T-helper 17 cell (primary cell): ENCODE results near the gene PRKG1. TPM values are rescaled to one million over a fixed set of nuclear protein-coding genes. Genes with fewer than 3 reads are reported as not detected.

Experiments
- ATAC-seq: fragments of 150-1000 bp; cut with Tn5 transposase; 2 replicates; pipeline ENCODE4 v1.10.0; 2021; ENCODE audit warnings: mild to moderate bottlenecking, moderate library complexity
- DNase-seq, 3 donors: peaks; one replicate each; pipeline versions ENCODE4 v3.0.0 to v3.0.0-alpha.2; 2020 to 2021
- H3K9me3 ChIP-seq: one replicate; pipeline ENCODE4 v1.7.0; 2013; ENCODE audit warnings: low read length, mild to moderate bottlenecking; ENCODE audit not compliant: control insufficient read depth, poor library complexity, severe bottlenecking
- H3K27ac Mint-ChIP-seq: one replicate; pipeline ENCODE4 v1.8.0; 2022; ENCODE audit warnings: mild to moderate bottlenecking, moderate library complexity, mixed read lengths
- H3K27me3 Mint-ChIP-seq: one replicate; pipeline ENCODE4 v1.8.0; 2022; ENCODE audit warnings: mixed read lengths
- H3K36me3 Mint-ChIP-seq: one replicate; pipeline ENCODE4 v1.8.0; 2022; ENCODE audit warnings: low read depth, mixed read lengths
- H3K4me1 Mint-ChIP-seq: one replicate; pipeline ENCODE4 v1.8.0; 2022; ENCODE audit warnings: mild to moderate bottlenecking, mixed read lengths
- H3K4me3 Mint-ChIP-seq: one replicate; pipeline ENCODE4 v1.8.0; 2022; ENCODE audit warnings: mild to moderate bottlenecking, moderate library complexity, mixed read lengths
- total RNA-seq, 4 donors: library from RNA in 2 of 4; stranded (reverse) in 2 of 4; gene quantifications; one replicate each; pipeline ENCODE4 v1.2.3 and lab custom pipeline; 2022 to 2026

The PRKG1 gene
- total RNA-seq, 2 donors from 2014 or later, result 0.27 to 4.1 TPM

DNA sequence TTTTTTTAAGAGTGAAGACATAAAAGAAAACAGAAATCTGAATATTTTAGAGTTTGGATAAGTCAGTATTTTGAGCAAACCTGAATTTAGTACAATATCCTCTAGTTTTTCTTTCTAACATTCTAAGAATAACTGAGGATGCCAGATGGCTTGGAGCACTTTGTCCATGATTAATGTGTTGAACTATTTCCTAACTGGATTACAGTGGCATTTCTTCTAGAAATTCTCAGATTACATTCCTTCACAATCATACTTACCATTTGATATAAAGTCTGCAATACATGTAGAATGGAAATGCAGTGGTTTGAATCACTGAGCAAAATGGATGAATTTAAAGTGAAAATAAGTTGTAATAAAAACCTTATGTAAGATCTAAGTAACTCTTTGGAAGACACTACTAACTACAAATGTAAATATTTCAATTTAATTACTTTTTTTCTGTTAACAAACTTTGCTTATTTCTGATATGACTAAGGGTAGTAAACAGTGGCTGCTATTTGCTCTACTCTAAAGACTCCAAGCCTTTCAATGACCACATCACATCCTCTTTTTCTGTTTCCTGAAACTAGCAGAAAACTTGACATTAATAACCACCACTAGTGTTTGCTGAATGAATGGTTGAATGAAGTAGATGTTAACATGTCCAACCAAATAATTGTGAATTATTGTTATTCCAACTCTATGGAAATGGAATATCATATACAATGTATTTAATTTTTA lies 102.8 kb downstream of the PRKG1 start:
- Mint-ChIP-seq H3K27ac (no peak overlapping the region), H3K4me3 (no peak overlapping the region), H3K4me1 (no peaks in the 10 kb centered on the region), H3K36me3 (no peaks in the 10 kb centered on the region), H3K27me3 (no peaks in the 10 kb centered on the region)
- ATAC-seq (no peak), DNase-seq (no peak)
- no peaks in the 10 kb centered on the region for H3K9me3 ChIP-seq

DNA sequence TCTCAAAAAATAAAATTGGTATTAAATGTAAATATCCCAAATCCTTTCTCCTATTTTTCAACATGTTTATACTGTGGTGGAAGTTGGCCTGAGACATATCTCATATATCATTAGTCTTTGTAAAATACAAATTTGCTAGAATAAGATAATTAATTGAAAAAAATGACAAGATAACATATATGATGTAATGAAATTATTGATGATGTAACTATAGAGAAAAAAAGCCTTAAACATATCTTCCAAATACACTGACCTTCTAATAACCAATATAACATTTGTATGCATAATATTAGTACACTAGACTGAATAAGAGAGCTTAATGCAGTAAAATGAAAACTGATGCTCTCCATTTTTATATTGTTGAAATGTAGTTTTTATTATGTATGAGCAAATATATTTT lies 104.3 kb downstream of the PRKG1 start:
- H3K4me3 Mint-ChIP-seq, result no peak overlapping the region
- no peak for ATAC-seq
- no peaks in the 10 kb centered on the region for H3K27me3 Mint-ChIP-seq
- no peaks in the 10 kb centered on the region for H3K9me3 ChIP-seq
- no peaks in the 10 kb centered on the region for H3K4me1 Mint-ChIP-seq
- no peak overlapping the region for H3K27ac Mint-ChIP-seq
- DNase-seq, result no peak
- H3K36me3 Mint-ChIP-seq, result no peaks in the 10 kb centered on the region

DNA sequence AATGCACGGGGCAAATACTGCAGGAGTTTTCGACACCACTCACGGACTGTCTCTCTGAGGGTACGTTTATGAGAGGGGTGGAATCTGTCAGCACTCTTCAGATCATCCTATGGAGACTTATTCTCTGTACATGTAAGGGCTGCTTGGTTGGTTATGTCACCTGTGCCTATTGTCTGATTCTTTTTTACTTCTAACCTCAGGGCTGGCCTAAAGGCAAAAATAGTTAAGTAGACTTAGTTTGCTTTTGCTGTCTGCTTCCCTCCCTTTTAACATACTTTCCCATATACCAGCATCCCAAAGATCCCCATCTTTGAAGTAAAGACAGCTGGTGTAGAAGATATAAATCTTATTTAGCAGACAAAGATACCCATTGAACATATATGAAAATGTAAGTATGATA lies 105.9 kb downstream of the PRKG1 start:
- H3K36me3 Mint-ChIP-seq, result no peaks in the 10 kb centered on the region
- no peak overlapping the region for H3K27ac Mint-ChIP-seq
- H3K27me3 Mint-ChIP-seq, result no peaks in the 10 kb centered on the region
- no peaks in the 10 kb centered on the region for H3K9me3 ChIP-seq
- no peak for ATAC-seq
- H3K4me3 Mint-ChIP-seq, result no peak overlapping the region
- DNase-seq, result no peak
- no peaks in the 10 kb centered on the region for H3K4me1 Mint-ChIP-seq

DNA sequence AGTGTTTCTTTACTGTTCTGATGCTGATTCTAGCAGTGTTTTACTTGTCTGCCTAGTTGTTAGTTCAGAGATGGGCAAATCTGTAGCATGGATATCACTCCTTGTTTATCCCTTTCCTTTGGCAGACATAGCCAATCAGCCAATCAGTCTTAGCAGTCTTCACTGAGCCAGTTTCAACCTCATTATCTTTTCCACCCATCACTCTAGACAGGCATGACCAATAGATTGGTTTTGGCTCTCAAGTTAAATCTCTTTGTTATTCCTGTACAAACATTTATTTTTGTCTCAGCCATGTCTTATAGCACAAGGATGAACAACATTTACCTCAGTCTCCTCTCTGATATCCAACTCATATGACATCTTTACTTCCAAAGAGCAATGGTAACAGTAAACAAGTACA lies 109.5 kb downstream of the PRKG1 start:
- no peak for DNase-seq
- no peak overlapping the region for H3K4me3 Mint-ChIP-seq
- H3K36me3 Mint-ChIP-seq, result no peaks in the 10 kb centered on the region
- no peak for ATAC-seq
- H3K9me3 ChIP-seq, result no peaks in the 10 kb centered on the region
- H3K27me3 Mint-ChIP-seq, result no peaks in the 10 kb centered on the region
- no peaks in the 10 kb centered on the region for H3K4me1 Mint-ChIP-seq
- no peak overlapping the region for H3K27ac Mint-ChIP-seq

DNA sequence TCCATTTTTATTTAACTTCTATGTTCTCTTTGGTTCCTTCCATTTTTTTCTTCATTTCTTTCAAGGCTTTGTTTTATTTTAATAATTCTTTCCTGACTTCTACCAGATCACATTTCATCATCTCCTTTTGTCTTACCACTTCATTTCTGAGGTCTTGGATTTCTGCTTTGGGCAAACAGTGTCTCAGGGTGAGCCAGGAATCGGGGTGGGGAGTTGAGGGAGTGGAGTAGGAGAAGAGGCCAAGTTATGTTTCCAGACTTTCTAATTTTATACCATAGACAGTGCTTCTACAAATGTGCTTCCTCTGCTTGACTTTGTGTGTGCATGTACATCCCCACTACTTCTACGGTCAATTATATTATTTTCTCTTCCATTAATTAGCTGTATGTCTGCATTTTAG lies 112.1 kb downstream of the PRKG1 start:
- DNase-seq, result no peak
- H3K9me3 ChIP-seq, result no peaks in the 10 kb centered on the region
- H3K27me3 Mint-ChIP-seq, result no peaks in the 10 kb centered on the region
- H3K27ac Mint-ChIP-seq, result no peak overlapping the region
- no peaks in the 10 kb centered on the region for H3K36me3 Mint-ChIP-seq
- ATAC-seq, result no peak
- no peaks in the 10 kb centered on the region for H3K4me1 Mint-ChIP-seq
- no peak overlapping the region for H3K4me3 Mint-ChIP-seq

DNA sequence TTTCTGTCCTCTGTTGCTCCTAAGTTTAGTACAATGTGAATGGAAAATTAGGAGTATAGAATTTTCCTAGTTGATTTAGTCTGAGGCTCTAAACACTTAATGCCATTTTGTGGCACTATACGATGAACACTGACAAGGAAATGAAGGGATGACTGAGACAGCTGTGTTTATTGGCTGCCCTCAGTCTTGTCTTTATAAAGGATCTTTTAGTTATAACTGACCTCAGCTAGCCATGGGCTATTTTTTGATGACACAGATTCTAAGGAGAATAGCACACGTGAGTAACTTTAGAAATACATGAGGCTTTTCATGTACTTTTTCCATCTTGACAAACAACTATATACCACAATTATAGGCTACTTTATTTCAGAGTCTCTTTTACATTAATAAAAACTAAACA lies 113.7 kb downstream of the PRKG1 start:
- H3K4me3 Mint-ChIP-seq, result no peak overlapping the region
- H3K27ac Mint-ChIP-seq, result no peak overlapping the region
- H3K4me1 Mint-ChIP-seq, result no peaks in the 10 kb centered on the region
- DNase-seq, result no peak
- no peaks in the 10 kb centered on the region for H3K36me3 Mint-ChIP-seq
- H3K27me3 Mint-ChIP-seq, result no peaks in the 10 kb centered on the region
- H3K9me3 ChIP-seq, result no peaks in the 10 kb centered on the region
- no peak for ATAC-seq

DNA sequence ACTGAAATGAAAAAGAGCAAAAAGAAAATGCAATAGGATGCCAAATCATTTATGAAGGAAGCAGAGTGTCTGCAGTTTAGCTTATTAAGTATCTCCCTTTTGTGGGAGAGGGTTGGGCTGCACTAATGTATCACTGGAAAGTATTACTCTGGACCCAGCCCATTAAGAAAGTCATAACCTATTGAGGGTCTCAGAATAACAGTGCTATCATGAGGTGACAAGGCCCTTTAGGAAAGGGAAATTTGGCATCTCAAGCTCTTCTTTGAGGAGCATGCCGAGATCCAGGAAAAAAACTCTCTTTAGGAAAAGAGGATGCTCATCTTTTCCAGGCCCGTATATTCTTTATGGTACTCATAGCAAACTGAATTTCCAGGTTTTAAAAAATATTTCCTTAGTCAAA lies 114.6 kb downstream of the PRKG1 start:
- DNase-seq (no peak), ATAC-seq (no peak)
- Mint-ChIP-seq H3K4me3 (no peak overlapping the region), H3K4me1 (no peaks in the 10 kb centered on the region), H3K27me3 (no peaks in the 10 kb centered on the region), H3K36me3 (no peaks in the 10 kb centered on the region), H3K27ac (no peak overlapping the region)
- H3K9me3 ChIP-seq, result no peaks in the 10 kb centered on the region

DNA sequence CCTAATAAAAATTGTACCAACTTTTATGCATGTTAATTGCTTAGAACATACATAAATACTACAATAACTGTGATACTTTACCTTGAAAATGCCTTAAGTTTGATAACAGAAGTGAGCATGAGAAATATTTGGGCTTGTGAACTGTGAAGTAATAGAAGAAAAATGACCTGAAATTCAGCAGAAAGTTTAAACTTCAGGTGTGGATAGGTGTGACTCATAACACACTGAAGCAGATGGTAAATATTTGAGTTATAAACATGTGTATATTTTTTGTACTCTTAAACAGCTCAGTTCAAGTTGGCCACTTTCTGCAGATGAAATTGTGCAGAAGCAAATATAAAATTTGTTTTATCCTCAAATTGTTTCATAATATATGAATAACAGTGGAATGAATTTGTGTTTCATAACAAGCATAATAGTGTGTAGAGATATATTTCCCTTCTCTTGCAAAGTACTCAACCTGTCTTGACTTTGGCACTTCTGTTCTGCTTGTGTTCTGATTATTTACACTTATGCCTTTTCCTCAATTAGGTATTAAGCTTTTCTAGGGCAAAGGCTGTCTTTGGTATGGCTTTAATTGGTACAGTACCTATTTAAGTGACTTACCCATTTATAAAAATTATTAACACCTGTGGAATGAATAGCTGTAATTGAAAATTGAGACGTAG lies 122.4 kb downstream of the PRKG1 start:
- Mint-ChIP-seq H3K36me3 (no peaks in the 10 kb centered on the region), H3K27me3 (no peaks in the 10 kb centered on the region), H3K4me1 (no peaks in the 10 kb centered on the region), H3K4me3 (no peak overlapping the region), H3K27ac (no peak overlapping the region)
- H3K9me3 ChIP-seq, result no peaks in the 10 kb centered on the region
- ATAC-seq (no peak), DNase-seq (no peak)

DNA sequence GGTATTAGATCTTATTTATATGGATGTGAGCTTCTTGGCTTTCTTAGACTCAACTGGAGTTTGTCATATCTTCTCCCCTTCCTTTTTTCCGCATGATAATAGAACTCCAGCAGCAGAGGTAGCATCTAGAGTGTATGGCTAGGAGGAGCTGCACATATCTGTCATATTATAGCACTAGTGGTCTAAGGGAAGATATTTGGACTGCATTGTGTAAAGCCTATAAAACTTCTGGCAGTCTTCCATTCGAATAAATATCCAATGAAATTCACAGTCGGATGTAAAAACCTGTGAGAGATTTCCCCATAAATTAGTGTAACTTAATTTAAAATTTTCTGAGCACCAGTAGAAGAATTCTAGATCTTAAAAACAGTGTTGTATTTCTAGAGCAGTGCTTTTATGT lies 123.9 kb downstream of the PRKG1 start:
- H3K27ac Mint-ChIP-seq, result no peak overlapping the region
- H3K4me1 Mint-ChIP-seq, result no peaks in the 10 kb centered on the region
- no peaks in the 10 kb centered on the region for H3K36me3 Mint-ChIP-seq
- ATAC-seq (no peak), DNase-seq (no peak)
- H3K27me3 Mint-ChIP-seq, result no peaks in the 10 kb centered on the region
- H3K4me3 Mint-ChIP-seq, result no peak overlapping the region
- no peaks in the 10 kb centered on the region for H3K9me3 ChIP-seq

DNA sequence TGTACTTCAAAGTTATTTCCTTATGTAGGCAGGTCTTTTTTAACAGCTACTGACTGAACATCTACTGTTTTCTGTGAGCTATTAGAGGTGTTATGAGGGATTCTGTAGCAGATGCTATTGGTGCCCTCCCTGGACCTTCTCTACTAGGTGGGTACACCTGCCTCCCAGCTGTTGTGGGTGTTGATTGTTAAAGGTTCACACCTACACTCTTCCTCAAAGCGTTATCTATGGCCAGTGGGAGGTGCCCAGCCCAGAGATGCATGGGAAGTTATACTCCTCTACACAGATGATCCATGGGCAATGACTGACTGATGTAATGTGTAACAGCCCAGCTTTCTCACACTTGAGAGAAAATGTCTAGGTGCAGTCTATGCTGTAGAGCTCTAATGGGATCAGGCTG lies 127.7 kb downstream of the PRKG1 start:
- no peak for ATAC-seq
- H3K27me3 Mint-ChIP-seq, result no peaks in the 10 kb centered on the region

DNA sequence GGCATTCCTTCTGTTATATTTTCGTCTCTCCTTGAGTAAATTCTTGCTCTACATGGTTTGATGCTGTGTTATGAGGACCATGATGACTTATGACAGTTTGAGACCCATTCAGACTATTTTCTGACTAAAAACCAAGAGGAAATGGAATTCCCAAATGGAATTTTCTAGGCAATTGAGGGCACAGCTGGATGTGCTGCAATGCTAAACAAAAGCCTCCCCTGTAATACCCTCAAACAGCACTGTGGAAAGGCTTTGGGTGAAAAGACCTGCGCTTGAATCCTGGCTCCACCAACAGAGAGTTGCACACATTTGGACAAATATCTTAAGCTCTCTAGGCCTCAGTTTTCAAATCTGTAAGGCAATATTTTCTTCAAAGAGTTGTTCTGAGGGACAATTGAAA lies 129.1 kb downstream of the PRKG1 start:
- DNase-seq (no peak), ATAC-seq (no peak)
- Mint-ChIP-seq H3K4me3 (no peak overlapping the region), H3K4me1 (no peaks in the 10 kb centered on the region), H3K27ac (no peak overlapping the region), H3K36me3 (no peaks in the 10 kb centered on the region), H3K27me3 (peaks cover 8% of the 10 kb centered on the region)
- no peaks in the 10 kb centered on the region for H3K9me3 ChIP-seq

More for the DNA sequence above, 127.7 kb downstream of the PRKG1 start:
- no peaks in the 10 kb centered on the region for H3K4me1 Mint-ChIP-seq
- no peak overlapping the region for H3K4me3 Mint-ChIP-seq
- DNase-seq, result no peak
- H3K9me3 ChIP-seq, result no peaks in the 10 kb centered on the region
- no peak overlapping the region for H3K27ac Mint-ChIP-seq
- H3K36me3 Mint-ChIP-seq, result no peaks in the 10 kb centered on the region

DNA sequence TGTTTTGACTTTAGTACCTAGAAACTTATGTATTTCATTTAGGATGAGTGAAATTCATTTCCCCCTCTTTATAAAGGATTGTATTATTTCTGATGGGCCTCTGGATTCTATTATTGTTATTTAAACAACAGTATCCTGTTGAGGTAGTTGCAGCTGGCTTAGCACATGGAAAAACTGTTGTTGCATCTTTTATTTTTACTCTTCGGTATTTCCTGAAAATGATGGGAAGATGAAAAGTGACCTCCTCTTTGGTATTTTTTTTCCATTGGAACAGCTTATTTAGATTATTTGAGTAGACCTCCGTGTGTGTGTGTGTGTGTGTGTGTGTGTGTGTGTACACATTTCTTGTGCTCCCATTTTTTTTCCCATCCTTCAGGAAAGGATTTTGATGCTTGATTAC lies 129.8 kb downstream of the PRKG1 start:
- H3K27ac Mint-ChIP-seq, result no peak overlapping the region
- no peak overlapping the region for H3K4me3 Mint-ChIP-seq
- H3K27me3 Mint-ChIP-seq, result peaks cover 8% of the 10 kb centered on the region
- no peaks in the 10 kb centered on the region for H3K4me1 Mint-ChIP-seq
- no peaks in the 10 kb centered on the region for H3K9me3 ChIP-seq
- DNase-seq (no peak), ATAC-seq (no peak)
- no peaks in the 10 kb centered on the region for H3K36me3 Mint-ChIP-seq

DNA sequence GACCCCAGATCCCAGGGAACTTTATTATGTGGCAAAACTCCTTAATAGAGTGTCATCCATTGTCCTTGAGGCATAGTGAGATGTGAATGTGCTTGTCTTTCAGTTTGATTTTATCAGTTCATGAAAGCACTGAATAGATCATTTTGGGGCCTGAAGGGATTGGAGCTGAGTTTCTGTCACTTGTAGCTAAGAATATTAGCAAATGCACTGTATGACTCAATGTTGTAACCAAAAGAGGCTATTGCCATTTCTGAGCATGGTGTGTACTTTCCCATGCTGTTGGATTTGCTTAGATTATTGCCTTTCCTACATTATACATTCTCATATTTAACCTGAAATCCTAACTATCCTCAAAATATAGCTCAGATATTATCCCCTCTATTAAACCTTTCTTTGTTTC lies 130.4 kb downstream of the PRKG1 start:
- H3K27me3 Mint-ChIP-seq, result peaks cover 8% of the 10 kb centered on the region
- no peak overlapping the region for H3K4me3 Mint-ChIP-seq
- ATAC-seq, result no peak
- H3K4me1 Mint-ChIP-seq, result no peaks in the 10 kb centered on the region
- no peak for DNase-seq
- no peaks in the 10 kb centered on the region for H3K36me3 Mint-ChIP-seq
- H3K27ac Mint-ChIP-seq, result no peak overlapping the region
- no peaks in the 10 kb centered on the region for H3K9me3 ChIP-seq

DNA sequence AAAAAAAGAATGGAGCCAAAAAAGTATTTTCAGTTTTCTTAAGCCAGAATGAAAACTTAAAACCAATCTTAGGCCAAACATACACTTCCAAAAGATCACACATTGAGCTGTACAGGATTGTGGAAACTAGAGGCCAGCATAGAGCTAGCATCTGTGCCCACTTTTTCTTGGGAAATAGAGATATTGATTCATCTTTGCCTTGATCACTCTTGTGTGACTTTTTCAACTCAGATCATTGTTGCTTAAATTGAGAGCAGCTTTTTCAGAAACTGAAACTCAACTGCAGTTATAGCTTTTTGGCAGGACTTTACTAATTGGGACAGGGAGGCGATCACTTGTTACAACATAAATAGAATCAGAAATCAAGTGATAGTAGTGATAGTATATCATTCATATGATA lies 132.2 kb downstream of the PRKG1 start:
- Mint-ChIP-seq H3K4me1 (no peaks in the 10 kb centered on the region), H3K27me3 (peaks cover 8% of the 10 kb centered on the region), H3K36me3 (no peaks in the 10 kb centered on the region), H3K27ac (no peak overlapping the region), H3K4me3 (no peak overlapping the region)
- no peak for DNase-seq
- no peaks in the 10 kb centered on the region for H3K9me3 ChIP-seq
- no peak for ATAC-seq
